Measurements from ENCODE around the gene RBM4B.
"Not testable (repeated sequence)": the region's sequence is repeated elsewhere in the genome, so short reads cannot be mapped to it uniquely, and the experiment has no call there.

The RBM4B gene, protein sequence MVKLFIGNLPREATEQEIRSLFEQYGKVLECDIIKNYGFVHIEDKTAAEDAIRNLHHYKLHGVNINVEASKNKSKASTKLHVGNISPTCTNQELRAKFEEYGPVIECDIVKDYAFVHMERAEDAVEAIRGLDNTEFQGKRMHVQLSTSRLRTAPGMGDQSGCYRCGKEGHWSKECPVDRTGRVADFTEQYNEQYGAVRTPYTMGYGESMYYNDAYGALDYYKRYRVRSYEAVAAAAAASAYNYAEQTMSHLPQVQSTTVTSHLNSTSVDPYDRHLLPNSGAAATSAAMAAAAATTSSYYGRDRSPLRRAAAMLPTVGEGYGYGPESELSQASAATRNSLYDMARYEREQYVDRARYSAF

GRCh38 chr11:66677599-66678375 is at the start of gene RBM4B:
Gene RBM4B, minus strand, starts transcription at chr11:66677887. Its CDS starts 808 bp downstream, at chr11:66677079.
- peak; percentile 98 for DNase-seq

GRCh38 chr11:66725647-66726046 is 48.0 kb upstream of the RBM4B start:
- DNase-seq: no peak

DNA sequence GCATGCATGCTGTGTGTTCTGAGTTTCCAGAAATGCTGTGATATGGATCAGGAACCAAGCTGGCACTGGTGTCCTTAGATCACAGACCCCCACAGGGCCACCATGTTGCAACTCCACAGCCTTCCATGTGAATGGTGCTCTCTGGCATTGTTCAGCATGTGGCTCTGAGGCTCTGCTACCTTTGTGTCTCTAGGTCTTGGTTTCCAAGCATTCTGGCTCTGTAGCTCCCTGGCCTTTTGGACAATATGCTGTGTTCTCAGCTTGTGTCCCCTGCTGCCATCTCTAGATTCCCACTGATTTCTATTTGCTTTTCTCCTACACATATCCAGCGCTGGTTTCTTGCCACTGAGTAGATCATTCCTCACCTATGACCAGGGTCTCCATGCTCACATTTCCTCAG is 47.4 kb upstream of the RBM4B start:
- no peak for DNase-seq

GRCh38 chr11:66724167-66724566 is 46.5 kb upstream of the RBM4B start:
- not testable (repeated sequence) for DNase-seq

- DNase-seq: no peak
Measured at GRCh38 chr11:66723693-66724092, 46.0 kb upstream of the RBM4B start.

GRCh38 chr11:66722745-66723651 is 45.3 kb upstream of the RBM4B start:
- no peak for DNase-seq

- DNase-seq: no peak
Measured at GRCh38 chr11:66721939-66722338, 44.3 kb upstream of the RBM4B start.

DNA sequence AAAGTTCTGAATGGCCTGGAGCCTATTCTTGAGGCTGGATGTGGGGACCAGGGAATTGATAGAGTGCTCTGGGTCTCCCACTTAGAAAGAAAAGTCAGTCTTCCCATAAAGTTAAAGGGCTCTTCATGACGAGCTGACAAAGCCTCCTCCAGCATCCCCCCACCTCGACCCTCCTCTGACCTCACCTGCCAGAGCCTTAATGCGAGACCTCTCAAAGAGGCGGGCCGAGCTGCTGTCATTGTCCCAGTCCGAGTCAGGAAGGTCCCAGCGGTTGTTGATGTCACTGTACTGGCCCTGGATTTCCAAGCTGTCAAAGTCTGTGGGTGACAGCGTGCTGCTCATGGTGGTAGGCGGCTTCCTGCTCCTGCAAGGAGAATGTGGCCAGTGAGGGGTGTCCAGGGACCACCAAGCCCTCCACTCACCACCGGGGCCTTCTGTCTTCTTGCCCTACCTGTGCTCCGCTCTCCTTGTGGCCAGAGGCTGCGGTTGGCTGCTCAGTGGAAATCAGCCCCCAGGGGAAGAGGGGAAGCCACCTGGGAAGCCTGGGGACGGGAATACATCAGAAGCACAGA is 43.3 kb upstream of the RBM4B start:
- DNase-seq: no peak

DNA sequence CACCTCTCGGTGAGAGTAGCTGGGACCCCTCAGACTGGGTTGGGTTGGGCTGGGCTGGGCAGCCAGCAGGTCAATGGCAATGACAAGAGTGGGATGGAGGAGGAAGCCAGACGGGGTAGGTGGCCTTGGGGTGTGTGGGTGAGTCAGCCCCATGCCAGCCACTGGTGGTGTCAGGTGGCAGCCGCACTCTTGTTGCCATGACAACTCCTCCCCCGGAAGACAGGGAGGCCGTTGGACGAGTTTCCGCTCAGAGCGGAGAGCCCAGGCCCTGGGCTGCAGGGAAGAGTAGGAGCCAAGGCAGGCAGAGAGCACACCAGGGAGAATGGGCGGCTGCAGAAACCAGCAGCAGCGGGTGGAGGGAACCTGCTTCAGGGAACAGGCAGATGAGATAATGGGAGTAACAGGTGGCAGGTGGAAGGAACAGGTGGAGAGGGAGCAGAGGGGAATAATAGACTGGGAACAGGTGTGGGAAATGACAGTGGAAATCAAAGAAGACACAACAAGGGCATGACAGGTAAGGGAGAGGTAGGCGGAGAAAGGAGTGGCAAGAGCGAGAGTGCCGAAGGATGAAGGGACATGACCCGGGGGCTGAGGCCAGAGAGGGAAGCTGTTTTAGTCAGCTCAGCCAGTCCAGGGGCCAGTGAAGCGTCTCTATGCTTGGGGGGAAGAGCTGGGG is 42.7 kb upstream of the RBM4B start:
- DNase-seq: peak; percentile 87

- no peak for DNase-seq
Measured at GRCh38 chr11:66719111-66719872, 41.6 kb upstream of the RBM4B start.

DNA sequence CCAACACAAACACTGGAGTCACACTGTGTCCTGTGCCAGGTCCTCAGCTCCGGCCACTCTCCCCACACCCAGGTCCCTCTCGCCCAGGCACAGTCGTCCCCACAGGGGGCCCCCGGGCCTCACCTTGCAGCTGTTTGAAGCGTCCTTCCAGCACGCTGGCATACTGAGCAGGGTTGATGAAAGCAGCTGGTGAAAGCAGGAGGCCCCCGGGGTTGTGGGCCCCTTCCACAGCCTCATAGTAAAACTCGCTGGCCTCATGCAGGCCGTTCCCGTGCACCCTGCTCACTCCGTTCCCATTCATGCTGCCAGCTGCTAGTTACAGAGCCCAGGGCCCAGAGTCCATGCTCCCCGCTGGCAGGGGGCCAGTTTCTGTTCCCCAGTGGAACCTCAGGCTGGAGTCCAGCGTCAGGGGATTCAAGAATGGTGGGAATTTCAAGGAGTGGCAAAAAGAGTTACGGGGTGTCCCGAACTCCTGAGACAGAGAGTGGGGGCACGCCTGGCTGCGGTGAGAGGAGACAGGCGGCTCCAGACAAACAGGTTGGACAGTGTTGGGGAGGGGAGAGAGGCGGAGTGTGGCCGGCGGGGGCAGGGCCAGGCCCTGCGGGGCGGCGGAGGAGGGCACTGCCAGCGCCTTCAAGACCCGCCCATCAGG is 40.8 kb upstream of the RBM4B start:
- DNase-seq: no peak

- no peak for DNase-seq
Measured at GRCh38 chr11:66717925-66718319, 40.2 kb upstream of the RBM4B start.

DNA sequence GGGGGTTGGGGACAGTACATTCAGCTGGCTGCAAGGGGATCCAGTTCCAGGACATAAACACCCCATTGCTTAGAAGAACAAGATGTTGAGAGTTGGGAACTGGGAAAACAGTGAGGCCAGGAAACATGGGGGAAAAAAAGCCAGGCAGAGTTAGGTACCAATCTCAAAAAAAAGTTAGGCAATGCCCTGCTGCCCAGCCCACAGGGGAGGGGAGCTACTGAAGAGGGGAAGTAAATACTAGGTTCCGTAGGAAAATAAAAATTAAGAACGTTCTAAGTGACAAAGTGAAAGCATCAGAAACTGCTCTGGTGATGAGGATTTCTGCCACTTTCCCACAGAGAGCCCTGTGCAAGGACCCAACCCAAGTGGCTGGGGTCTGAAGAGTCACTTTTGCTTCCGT is 39.3 kb upstream of the RBM4B start:
- DNase-seq: no peak

GRCh38 chr11:66715346-66716085 is 37.8 kb upstream of the RBM4B start:
- no peak for DNase-seq

DNA sequence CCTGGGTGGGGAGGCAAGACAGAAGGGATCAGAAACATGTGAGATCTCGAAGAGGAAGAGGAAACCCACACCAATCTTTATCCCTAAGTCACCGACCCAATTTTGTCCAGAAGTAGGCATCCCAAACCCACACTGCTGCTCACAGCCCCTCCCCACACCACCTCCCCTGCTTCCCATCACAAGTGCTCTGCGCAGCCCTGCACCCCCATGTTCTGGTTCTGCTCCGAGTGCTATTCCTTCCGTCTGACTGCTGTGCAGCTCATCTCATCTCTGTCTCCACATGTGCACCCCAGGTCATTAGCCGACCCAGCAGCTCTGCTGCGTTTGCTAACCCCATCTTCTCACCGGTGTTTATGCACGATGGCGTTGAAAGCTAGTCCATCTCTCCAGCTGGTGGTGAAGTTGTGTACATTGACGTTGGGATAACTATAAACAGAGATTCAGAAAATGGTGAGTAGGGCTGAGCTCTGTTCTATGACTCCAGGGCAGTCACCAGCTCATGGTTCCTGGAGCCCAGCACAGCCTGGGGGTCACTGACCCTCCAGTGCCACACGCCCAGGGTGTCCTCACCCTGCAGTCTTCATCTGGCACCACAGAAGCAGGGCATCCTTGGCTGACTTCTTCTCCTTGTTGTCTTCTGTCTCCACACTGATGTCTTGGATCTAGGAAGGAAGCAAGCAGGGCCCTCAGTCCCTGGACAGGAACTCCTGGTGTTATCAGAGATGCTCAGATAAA is 36.2 kb upstream of the RBM4B start:
- DNase-seq: no peak

- no peak for DNase-seq
Measured at GRCh38 chr11:66710384-66710930, 32.8 kb upstream of the RBM4B start.

DNA sequence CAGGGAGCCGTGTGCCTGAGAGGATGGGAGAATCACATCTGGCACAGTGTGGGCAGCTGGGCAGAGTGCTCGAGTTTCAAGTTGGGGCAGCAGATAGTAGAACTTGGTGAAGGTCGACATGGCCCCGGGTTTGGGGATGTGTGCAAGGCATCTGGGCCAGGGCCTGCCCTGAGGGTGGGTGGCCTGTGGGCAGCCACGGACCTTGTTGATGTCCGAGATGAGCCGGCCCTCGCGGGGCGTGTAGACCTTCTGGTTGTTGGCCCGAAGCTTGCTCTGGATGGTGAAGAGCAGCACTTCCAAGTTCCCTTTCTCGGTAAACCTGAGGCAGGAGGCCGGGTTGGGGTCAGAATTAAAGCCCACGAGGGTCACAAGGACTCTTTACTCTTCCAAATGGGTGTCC is 31.0 kb upstream of the RBM4B start:
- no peak for DNase-seq

DNA sequence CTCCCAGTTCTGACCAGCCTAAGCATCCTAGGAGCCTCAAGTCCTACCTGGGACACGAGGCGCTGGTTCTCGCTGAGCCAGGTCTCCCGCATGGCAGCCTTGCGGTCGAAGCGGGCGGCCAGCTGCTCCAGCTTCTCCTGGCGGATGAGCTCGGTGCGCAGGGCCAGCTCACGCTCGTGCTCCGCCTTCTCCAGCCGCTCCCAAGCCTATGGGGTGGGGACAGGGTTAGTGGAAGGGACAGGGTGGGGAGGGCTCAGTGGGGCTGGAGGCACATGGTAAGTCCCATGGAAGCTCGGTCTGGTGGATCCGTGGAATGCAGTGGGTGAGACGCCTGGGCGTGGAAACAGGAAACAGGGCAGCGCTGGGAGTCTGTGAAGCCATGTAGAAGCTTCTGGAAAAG is 30.4 kb upstream of the RBM4B start:
- DNase-seq: no peak

GRCh38 chr11:66707486-66707885 is 29.8 kb upstream of the RBM4B start:
- no peak for DNase-seq

Data from activated CD4-positive, alpha-beta T cell treated with anti-CD3 and anti-CD28 coated beads, Interleukin-10, Interleukin-2, amounts not matched to agents 100 ng/mL and 50 ng/mL, durations not matched to agents 16 hours and 8 hours (primary cell).